Endothelial cell of hepatic sinusoid (primary cell): ENCODE measurements around the gene SPTBN1.

Source experiments
- in situ Hi-C: cut with HindIII; loops from 2 replicates; pipeline ENCODE4 v1.10.0; 2017; ENCODE audit warnings: low sequenced_read_pairs

Gene SPTBN1

GRCh38 chr2:54716375-54716774 lies 260.2 kb downstream of the SPTBN1 start:
- in situ Hi-C loops: no loop called here

DNA sequence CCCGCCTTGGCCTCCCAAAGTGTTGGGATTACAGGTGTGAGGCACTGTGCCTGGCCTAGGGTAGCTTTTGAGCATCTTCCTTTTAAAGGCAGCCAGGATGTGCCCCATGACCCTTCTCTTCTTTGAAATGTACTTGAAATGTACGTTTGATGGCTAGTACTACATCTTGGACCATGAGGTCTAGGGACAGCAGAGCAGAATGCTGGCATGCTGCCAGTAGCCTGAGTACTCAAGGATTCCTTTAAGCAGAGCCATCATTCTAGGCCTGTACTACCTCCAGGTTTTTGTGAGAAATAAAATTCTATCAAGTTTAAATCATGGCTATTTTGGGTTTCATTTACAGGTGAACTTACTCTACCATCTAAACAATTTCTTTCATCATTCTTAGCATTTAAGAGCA lies 264.4 kb downstream of the SPTBN1 start:
- in situ Hi-C loops: no loop called here
